ENCODE data around the gene PPP1R18.

The PPP1R18 gene

DNA sequence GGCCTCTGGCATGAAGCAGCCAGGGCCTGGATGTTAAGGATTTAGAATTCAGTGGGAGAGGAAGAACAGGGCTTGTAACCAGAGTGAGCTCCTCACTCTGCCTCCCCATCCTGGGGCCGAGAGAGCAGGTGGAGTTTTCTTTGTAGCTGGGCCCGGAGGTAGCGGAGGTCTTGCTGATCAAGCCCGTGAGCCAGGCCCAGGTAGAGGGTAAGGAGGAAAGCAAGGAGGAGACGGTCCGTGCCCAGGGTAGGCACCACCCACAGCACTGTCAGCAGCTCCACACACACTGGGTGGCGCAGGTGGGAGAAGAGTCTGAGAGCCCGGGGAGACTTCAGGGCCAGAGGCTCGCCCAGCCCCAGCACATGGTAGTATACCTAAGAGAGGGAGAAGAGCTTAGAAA, 2.1 kb upstream of the PPP1R18 start:
- no peak for DNase-seq

GRCh38 chr6:30687659-30688431, 1.4 kb upstream of the PPP1R18 start:
- DNase-seq, result no peak

- DNase-seq, result peak; percentile 74
Observed at GRCh38 chr6:30686908-30687658, 638 bp upstream of the PPP1R18 start.

- DNase-seq, result no peak
Observed at GRCh38 chr6:30685157-30686008, 1.1 kb downstream of the PPP1R18 start.

DNA sequence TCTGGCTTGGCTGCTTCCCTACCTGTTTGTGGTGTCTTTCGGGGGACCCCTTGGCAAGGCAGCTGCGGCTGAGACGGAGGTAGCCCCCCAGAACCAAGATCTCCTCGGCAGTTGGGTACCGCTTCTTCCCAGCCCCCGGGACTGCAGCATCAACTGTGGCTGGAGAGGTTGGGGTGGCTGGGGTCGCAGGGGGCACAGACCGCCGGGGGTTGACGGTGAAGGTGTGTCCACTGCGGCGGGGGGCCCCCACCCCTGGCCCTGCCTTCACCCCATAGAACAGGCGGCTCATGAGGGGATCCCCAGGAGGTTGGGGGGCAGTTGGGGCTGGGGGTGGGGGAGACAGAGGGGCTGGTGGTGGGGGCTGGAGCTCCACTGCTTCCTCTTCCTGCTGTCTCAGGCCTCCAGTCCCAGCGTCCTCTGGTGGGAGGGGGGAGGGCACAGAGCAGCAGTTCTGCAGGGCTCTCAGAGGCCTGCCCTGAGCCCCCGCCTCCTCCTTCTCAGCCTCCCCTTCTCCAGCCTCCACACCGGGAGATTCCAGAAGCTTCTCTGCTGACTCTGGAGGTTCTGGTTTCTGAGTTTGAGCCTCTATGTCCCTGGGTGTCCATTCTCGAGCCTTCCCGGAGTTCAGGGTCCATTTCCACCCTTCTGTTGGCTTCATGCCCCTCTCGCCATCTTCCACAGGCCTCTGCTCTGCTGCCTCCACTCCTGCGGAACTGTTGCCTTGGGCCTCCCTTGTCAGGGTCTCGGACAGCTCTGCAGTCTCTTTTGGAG, 1.9 kb downstream of the PPP1R18 start:
- DNase-seq, result peak; percentile 49

DNA sequence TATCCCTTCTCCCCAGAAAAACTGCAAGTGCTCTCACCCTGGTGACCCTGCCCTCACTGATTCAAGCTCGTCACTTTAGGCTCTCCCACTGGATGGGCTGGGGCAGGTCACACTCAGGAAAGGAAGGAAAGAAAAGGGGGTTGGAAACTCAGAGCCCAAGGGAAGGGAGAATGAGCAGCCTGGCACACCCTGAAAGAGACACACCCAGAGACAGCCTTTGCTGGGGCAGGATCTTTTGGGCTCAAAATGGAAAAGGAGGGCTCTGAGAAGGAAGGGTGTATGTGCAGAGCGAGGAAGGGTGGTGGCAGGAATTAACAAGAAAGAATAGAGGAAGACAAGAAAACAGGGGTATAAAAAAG, 2.5 kb downstream of the PPP1R18 start:
- DNase-seq, result no peak

GRCh38 chr6:30683183-30683979, 3.1 kb downstream of the PPP1R18 start:
- DNase-seq, result no peak

- peak; percentile 85 for DNase-seq
Observed at GRCh38 chr6:30682143-30683117, 4.0 kb downstream of the PPP1R18 start.

- DNase-seq, result no peak
Observed at GRCh38 chr6:30681766-30682142, 4.7 kb downstream of the PPP1R18 start.

DNA sequence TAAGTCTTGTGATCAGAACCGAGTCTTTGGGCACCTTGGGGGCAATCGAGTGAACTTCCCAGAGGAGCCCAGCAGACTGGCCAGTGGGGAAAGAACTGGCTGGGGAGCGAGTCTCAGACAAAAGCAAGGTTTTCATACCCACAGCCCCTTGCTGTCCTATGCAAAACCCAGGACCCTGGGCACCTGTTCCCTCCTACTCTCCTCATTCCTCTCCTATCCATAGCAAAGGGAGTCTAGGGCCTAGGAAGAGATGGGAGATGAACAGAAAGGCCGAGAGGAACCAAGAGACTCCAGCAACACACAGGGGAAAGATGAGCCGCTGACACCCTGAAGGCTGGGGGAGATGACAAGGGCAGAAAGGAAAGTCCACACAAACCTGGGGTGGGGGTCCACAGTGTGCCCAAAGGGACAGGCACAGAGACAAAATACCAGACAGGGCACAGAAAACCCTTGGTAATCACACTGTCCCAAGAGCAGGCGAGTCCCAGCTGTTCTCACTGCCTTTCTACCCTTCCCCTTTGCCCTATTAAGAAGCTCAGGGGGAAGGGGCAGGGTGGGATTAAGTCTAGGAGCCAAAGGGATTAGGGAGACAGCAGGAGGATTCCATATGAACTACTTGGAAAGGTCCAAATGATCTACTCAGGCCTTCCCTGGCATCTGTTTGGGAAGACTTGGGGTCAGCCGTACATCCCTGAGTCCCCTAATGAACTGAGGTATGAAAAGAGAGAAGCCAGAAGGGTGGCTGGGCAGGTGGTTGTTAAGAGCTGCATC, 6.5 kb downstream of the PPP1R18 start:
- DNase-seq, result no peak

DNA sequence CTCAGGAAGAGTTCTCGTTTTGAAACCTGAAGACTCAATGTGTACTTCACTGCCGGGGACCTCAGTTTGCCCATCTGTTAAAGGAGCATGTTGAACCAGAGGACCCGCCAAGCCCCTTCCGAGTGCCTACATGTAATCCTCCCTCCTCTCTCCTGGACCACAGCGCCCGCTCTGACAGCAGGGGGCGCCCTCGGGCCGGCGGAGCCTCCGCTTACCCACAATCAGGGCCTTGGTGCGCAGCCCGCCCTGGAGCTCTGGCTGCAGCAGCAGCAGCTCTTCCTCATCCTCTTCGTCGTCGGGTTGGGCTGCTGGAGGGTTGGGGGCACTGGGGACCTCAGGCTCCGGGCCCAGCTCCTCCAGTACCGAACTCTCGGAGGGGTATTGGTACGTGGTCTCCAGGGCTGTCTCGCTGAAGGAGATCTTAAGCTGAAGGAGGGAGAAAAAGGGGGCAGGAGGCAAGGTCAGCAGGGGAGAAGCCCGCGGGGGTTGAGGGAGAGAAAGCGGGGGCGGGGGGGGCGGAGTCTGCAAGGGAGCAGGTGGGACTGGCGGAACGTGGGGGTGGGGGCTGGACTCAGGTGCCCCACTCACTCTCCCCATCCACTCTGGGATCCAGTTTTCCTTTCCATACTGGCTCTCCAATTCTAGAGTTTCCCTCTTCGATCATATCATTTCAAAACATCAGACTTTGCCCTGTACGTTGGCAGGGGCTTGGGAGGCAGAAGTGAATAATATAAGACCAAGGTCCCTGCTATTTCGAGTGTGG, 7.3 kb downstream of the PPP1R18 start:
- DNase-seq, result peak; percentile 92

DNA sequence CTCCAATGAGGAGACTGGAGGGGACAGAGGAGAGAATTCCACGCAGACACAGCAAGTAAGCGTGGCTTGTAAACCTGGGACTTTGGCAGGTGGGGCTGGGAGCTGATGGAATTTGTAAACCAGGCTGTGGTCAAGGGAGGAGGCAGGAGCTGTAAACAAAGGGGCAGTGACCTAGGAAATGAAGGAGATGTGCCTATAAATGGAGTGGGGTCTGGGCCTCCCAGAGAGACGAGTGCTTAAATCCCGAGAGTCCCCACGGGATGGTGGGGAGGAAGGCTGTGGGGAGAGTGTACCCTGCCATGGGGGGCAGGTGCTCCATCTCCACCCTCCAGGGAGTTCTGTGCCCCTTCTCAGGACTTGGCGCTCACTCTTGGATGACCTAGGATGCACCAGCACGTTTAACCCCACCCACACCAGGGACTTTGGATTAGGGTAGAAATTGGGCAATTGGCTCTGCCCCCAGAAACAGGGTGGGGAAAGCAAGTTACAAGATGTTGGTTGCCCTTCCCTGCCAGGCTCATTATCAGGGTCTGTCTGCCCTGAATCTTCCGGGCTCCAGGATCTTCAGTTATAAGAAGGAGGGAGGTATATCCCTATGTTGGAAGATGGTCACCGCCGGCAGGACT, 9.7 kb downstream of the PPP1R18 start:
- DNase-seq, result no peak

GRCh38 chr6:30672445-30673253, 13.8 kb downstream of the PPP1R18 start, which contains the start of gene DHX16:
DHX16 (minus strand) TSS chr6:30673006; CDS start chr6:30672841, 165 bp downstream.
- DNase-seq, result peak; percentile 86

DNA sequence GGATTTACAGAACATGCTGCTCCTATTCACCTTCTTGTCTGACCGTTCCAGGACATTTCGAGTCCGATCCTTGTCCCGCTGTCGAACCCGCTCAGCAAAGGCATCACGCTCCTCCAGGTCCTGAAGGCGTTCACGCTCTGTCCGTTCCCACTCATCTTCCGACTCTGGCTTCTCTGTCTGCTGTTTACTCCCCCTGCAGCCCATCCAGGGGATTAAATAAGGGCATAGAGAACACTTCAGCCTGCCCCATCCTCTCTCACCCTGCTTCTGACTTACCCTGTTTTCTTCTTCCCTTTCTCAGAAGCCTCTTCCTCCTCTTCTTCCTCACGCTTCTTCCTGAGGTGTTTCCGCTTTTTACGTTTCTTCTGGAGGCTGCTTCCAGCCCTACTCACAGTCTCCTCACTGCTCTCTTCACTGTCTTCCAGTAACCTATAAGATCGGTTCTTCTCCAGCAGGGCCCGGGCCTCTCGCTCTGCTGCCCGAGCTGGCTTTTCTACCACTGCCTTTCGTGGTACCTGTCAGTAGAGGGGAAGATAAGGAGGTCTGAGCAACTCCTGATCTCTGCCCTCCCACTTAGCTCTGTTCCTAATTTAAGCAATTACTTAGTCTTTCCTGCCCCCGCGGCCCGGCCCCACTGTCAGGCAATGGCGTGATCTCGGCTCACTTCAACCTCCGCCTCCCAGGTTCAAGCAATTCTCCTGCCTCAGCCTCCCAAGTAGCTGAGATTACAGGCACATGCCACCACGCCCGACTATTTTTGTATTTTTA, 15.5 kb downstream of the PPP1R18 start:
- no peak for DNase-seq

GRCh38 chr6:30666300-30666699, 20.1 kb downstream of the PPP1R18 start:
- DNase-seq, result peak; percentile 43

GRCh38 chr6:30664994-30665767, 21.3 kb downstream of the PPP1R18 start:
- DNase-seq, result no peak

All from activated naive CD4-positive, alpha-beta T cell treated with anti-CD3 and anti-CD28 coated beads, Interleukin-2, amount 50 U/mL, for 16 hours (primary cell).